A673 (cell line): ENCODE data around the gene SACM1L. TPM values are rescaled to one million over a fixed set of nuclear protein-coding genes. Genes with fewer than 3 reads are reported as not detected.
"Not testable (repeated sequence)": the region's sequence is repeated elsewhere in the genome, so short reads cannot be mapped to it uniquely, and the experiment has no call there.

Experiments
- BruUV-seq: library from RNA; stranded (reverse); fragments of 400-500 nt; replicated peaks from 2 replicates; lab custom pipeline; 2021; lab: Mats Ljungman, UMichigan
- CTCF ChIA-PET: fragments of 300-600 bp; sonication (Branson Sonifier 250); formaldehyde crosslinking; loops from one replicate; lab custom pipeline; 2022; ENCODE audit warnings: antibody characterized with exemption; lab: Charles Lee
- POLR2A ChIA-PET: fragments of 300-600 bp; sonication (Branson Sonifier 250); formaldehyde crosslinking; loops from one replicate; lab custom pipeline; 2022; ENCODE audit warnings: antibody characterized with exemption; ENCODE audit not compliant: low non-redundant PET; lab: Charles Lee
- DNase-seq: peaks from one replicate; pipeline ENCODE4 v3.0.0-alpha.2; 2015; ENCODE audit warnings: low spot score
- H3K27ac ChIP-seq: fragments of 200-600 bp; sonication (generic); 2 replicates; pipeline ENCODE4 v1.5.1; 2016; ENCODE audit warnings: mixed run types, low read depth, mild to moderate bottlenecking, mixed read lengths, antibody characterized with exemption, low read length; ENCODE audit not compliant: poor library complexity, severe bottlenecking
- H3K27me3 ChIP-seq: fragments of 200-600 bp; sonication (generic); replicated peaks from 2 replicates; pipeline ENCODE4 v1.6.1; 2017; ENCODE audit warnings: mixed run types, low read depth, mild to moderate bottlenecking, mixed read lengths, antibody characterized with exemption, low read length; ENCODE audit not compliant: insufficient read depth, poor library complexity
- H3K36me3 ChIP-seq: fragments of 200-600 bp; sonication (generic); 2 replicates; pipeline ENCODE4 v1.6.1; 2016; ENCODE audit warnings: mixed run types, mild to moderate bottlenecking, mixed read lengths, antibody characterized with exemption, low read length; ENCODE audit not compliant: insufficient read depth, poor library complexity, severe bottlenecking
- H3K4me1 ChIP-seq: fragments of 200-600 bp; sonication (generic); 2 replicates; pipeline ENCODE4 v1.6.1; 2017; ENCODE audit warnings: mixed run types, mild to moderate bottlenecking, mixed read lengths, antibody characterized with exemption, low read length; ENCODE audit not compliant: insufficient read depth, poor library complexity, severe bottlenecking
- H3K4me3 ChIP-seq: fragments of 200-600 bp; sonication (generic); 2 replicates; pipeline ENCODE4 v1.5.1; 2016; ENCODE audit warnings: low read depth, mixed run types, mild to moderate bottlenecking, mixed read lengths, low read length; ENCODE audit not compliant: poor library complexity, severe bottlenecking
- H3K9me3 ChIP-seq: fragments of 200-600 bp; sonication (generic); 2 replicates; pipeline ENCODE4 v1.6.1; 2016; ENCODE audit warnings: mixed run types, low read depth, mild to moderate bottlenecking, mixed read lengths, antibody characterized with exemption, low read length; ENCODE audit not compliant: poor library complexity, severe bottlenecking
- CTCF ChIP-seq: fragments of 300-800, 200-600 bp; sonication (generic); conservative IDR thresholded peaks from 2 replicates; pipeline ENCODE4 v1.5.1; 2017; ENCODE audit warnings: low read depth, mild to moderate bottlenecking, antibody characterized with exemption, low read length, moderate library complexity, mixed read lengths
- EZH2 ChIP-seq: fragments of 200-600 bp; sonication (generic); IDR thresholded peaks from 2 replicates; pipeline ENCODE4 v1.6.1; 2017; ENCODE audit warnings: borderline replicate concordance, low read depth, mild to moderate bottlenecking, mixed read lengths, antibody characterized with exemption, low read length; ENCODE audit not compliant: poor library complexity, severe bottlenecking
- intact Hi-C: fragments of 100-400 bp; cut with micrococcal nuclease; formaldehyde crosslinking; loops from one replicate; pipeline ENCODE4 v1.10.0; 2022; ENCODE audit not compliant: unreplicated experiment
- total RNA-seq: library from RNA; stranded (reverse); gene quantifications from 2 replicates; pipeline ENCODE4 v1.2.3, GENCODE V29; 2021

Gene SACM1L
- total RNA-seq, 1 experiment from 2014 or later, result 32.8 TPM

- Histone ChIP-seq H3K27ac (no peak overlapping the region), H3K4me3 (no peak overlapping the region), H3K27me3 (no peaks in the 10 kb centered on the region), H3K9me3 (no peaks in the 10 kb centered on the region), H3K4me1 (no peaks in the 10 kb centered on the region), H3K36me3 (no peaks in the 10 kb centered on the region)
- ChIA-PET CTCF (no interaction called here), POLR2A (no interaction called here)
- DNase-seq, result no peak
- TF ChIP-seq EZH2, result no peak
- TF ChIP-seq CTCF, result no peak
- intact Hi-C loops, result no loop called here
- BruUV-seq, result no TSS peak
Observed at GRCh38 chr3:45691842-45692241, 2.6 kb downstream of the SACM1L start.

- POLR2A ChIA-PET, result no interaction called here
- no peak for DNase-seq
- intact Hi-C loops, result no loop called here
- H3K9me3 ChIP-seq, result no peaks in the 10 kb centered on the region
- CTCF ChIA-PET, result interaction anchor here (0.5 kb wide), 1 partner anchor 482 kb away, joined by 7 read pairs; no protein-coding TSS in a partner anchor
- no peaks in the 10 kb centered on the region for H3K27me3 ChIP-seq
- no peak overlapping the region for H3K4me3 ChIP-seq
- TF ChIP-seq CTCF (no peak), EZH2 (no peak)
- no TSS peak for BruUV-seq
- H3K4me1 ChIP-seq, result no peaks in the 10 kb centered on the region
- H3K27ac ChIP-seq, result no peak overlapping the region
- H3K36me3 ChIP-seq, result no peaks in the 10 kb centered on the region
Observed at GRCh38 chr3:45692866-45693265, 3.7 kb downstream of the SACM1L start.

- H3K27me3 ChIP-seq, result no peaks in the 10 kb centered on the region
- no peaks in the 10 kb centered on the region for H3K4me1 ChIP-seq
- DNase-seq, result no peak
- CTCF ChIA-PET, result no interaction called here
- H3K27ac ChIP-seq, result no peak overlapping the region
- intact Hi-C loops, result no loop called here
- no peaks in the 10 kb centered on the region for H3K36me3 ChIP-seq
- H3K9me3 ChIP-seq, result no peaks in the 10 kb centered on the region
- H3K4me3 ChIP-seq, result no peak overlapping the region
- BruUV-seq, result no TSS peak
- no peak for TF ChIP-seq CTCF
- no peak for TF ChIP-seq EZH2
- POLR2A ChIA-PET, result no interaction called here
Observed at GRCh38 chr3:45693941-45694521, 4.8 kb downstream of the SACM1L start.

- H3K4me3 ChIP-seq, H3K9me3 ChIP-seq, H3K27me3 ChIP-seq, DNase-seq, H3K4me1 ChIP-seq, POLR2A ChIA-PET, BruUV-seq, H3K36me3 ChIP-seq, CTCF ChIA-PET, H3K27ac ChIP-seq, intact Hi-C loops: not testable (repeated sequence)
Observed at GRCh38 chr3:45695166-45695565, 6.0 kb downstream of the SACM1L start.
